C4-2B (cell line): ENCODE data around the gene AZGP1.
"Not testable (repeated sequence)": the region's sequence is repeated elsewhere in the genome, so short reads cannot be mapped to it uniquely, and the experiment has no call there.

ENCODE experiments used
- CTCF ChIP-seq: fragments of 450-650 bp; conservative IDR thresholded peaks from 2 replicates; pipeline ENCODE4 v1.5.1; 2017; ENCODE audit warnings: mild to moderate bottlenecking
- ZFX ChIP-seq: fragments of 450-650 bp; IDR thresholded peaks from 2 replicates; pipeline ENCODE4 v1.6.1; 2017

GRCh38 chr7:99935009-99935408 lies 40.8 kb downstream of the AZGP1 start:
- not testable (repeated sequence) for TF ChIP-seq CTCF, ZFX
